Neural progenitor cell (in vitro differentiated cells): ENCODE data around the gene STARD9. TPM values are rescaled to one million over a fixed set of nuclear protein-coding genes. Genes with fewer than 3 reads are reported as not detected.
"Not testable (repeated sequence)": the region's sequence is repeated elsewhere in the genome, so short reads cannot be mapped to it uniquely, and the experiment has no call there.

Source experiments
- DNase-seq: peaks from one replicate; pipeline ENCODE4 v3.0.0-alpha.2; 2016; ENCODE audit warnings: low spot score
- H2AFZ ChIP-seq: fragments of 200-600 bp; sonication (generic); replicated peaks from 2 replicates; pipeline ENCODE4 v1.6.1; 2016; ENCODE audit warnings: antibody characterized with exemption
- H3F3A ChIP-seq: fragments of 200-600 bp; sonication (generic); 2 replicates; pipeline ENCODE4 v1.6.1; 2016; ENCODE audit warnings: antibody characterized with exemption, low read depth
- H3K27ac ChIP-seq: fragments of 200-600 bp; sonication (generic); 2 replicates; pipeline ENCODE4 v1.5.1; 2016; ENCODE audit warnings: mild to moderate bottlenecking
- H3K27me3 ChIP-seq: fragments of 200-600 bp; sonication (generic); 2 replicates; pipeline ENCODE4 v1.6.1; 2016; ENCODE audit warnings: mild to moderate bottlenecking, moderate library complexity
- H3K36me3 ChIP-seq: fragments of 200-600 bp; sonication (generic); 2 replicates; pipeline ENCODE4 v1.5.1; 2016
- H3K4me1 ChIP-seq: fragments of 200-600 bp; sonication (generic); 2 replicates; pipeline ENCODE4 v1.6.1; 2016; ENCODE audit warnings: mixed run types
- H3K4me2 ChIP-seq: fragments of 200-600 bp; sonication (generic); 2 replicates; pipeline ENCODE4 v1.6.1; 2016
- H3K4me3 ChIP-seq: fragments of 200-600 bp; sonication (generic); 2 replicates; pipeline ENCODE4 v1.5.1; 2016
- H3K79me2 ChIP-seq: fragments of 200-600 bp; sonication (generic); 2 replicates; pipeline ENCODE4 v1.6.1; 2016; ENCODE audit warnings: low read depth
- H3K9ac ChIP-seq: fragments of 200-600 bp; sonication (generic); 2 replicates; pipeline ENCODE4 v1.6.1; 2016
- H3K9me3 ChIP-seq: fragments of 200-600 bp; sonication (generic); 2 replicates; pipeline ENCODE4 v1.5.1; 2016; ENCODE audit warnings: low read depth
- H4K20me1 ChIP-seq: fragments of 200-600 bp; sonication (generic); 2 replicates; pipeline ENCODE4 v1.6.1; 2016; ENCODE audit warnings: low read depth
- H3K27ac Mint-ChIP-seq: 3 replicates; pipeline ENCODE4 v1.8.0; 2021; ENCODE audit warnings: mixed read lengths
- H3K27me3 Mint-ChIP-seq: 2 replicates; pipeline ENCODE4 v1.8.0; 2022; ENCODE audit warnings: low read depth, mild to moderate bottlenecking, inconsistent platforms, moderate library complexity, mixed read lengths; ENCODE audit not compliant: insufficient read depth
- H3K36me3 Mint-ChIP-seq: 3 replicates; pipeline ENCODE4 v1.8.0; 2021; ENCODE audit warnings: mixed read lengths
- H3K4me1 Mint-ChIP-seq: 3 replicates; pipeline ENCODE4 v1.8.0; 2021; ENCODE audit warnings: mixed read lengths
- H3K4me3 Mint-ChIP-seq: 3 replicates; pipeline ENCODE4 v1.8.0; 2021; ENCODE audit warnings: mild to moderate bottlenecking, moderate library complexity, mixed read lengths
- H3K9me3 Mint-ChIP-seq: 3 replicates; pipeline ENCODE4 v1.8.0; 2020; ENCODE audit warnings: mixed read lengths
- EZH2 ChIP-seq: fragments of 200-600 bp; sonication (generic); IDR thresholded peaks from 2 replicates; pipeline ENCODE4 v1.6.1; 2017; ENCODE audit warnings: antibody characterized with exemption, mild to moderate bottlenecking, moderate library complexity
- EZH2phosphoT487 ChIP-seq: fragments of 200-600 bp; sonication (generic); IDR thresholded peaks from 2 replicates; pipeline ENCODE4 v1.6.1; 2017; ENCODE audit warnings: antibody characterized with exemption
- total RNA-seq: library from RNA; depleted of rRNA; stranded (reverse); fragments of >200 nt; gene quantifications from 2 replicates; pipeline ENCODE4 v1.2.3, GENCODE V29; 2015; ENCODE audit warnings: low replicate concordance
- TF ChIP-seq, protein P1 (sequence below): fragments of 200-600 bp; sonication (generic); IDR thresholded peaks from 2 replicates; pipeline ENCODE4 v1.5.1; 2017; ENCODE audit warnings: antibody characterized with exemption, mild to moderate bottlenecking

Gene STARD9
- total RNA-seq, 1 donor from 2014 or later, result 11.9 TPM

DNA sequence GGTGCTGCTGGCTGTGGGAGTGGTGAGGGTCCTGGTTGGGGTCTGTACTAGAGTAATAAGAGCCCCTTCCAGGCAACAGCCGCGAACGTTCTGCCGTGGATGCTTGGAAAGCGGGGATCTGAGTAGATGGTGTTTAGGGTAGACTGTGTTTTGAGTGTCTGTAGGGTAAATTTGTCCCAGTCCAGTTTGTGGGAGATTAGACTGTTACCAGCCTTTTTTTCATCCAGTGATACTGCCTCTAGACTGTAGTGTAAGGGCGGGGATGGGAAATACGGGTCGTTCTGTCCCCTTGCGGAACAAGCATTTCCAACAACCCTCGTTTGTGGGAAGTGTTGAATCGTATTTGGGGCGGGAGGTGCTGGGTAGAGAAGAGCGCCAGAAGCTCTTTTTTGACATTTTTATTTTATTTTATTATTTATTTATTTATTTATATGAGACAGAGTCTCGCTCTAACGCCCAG, 26.3 kb upstream of the STARD9 start:
- peak; percentile 47 for DNase-seq
- TF ChIP-seq, protein P1, sequence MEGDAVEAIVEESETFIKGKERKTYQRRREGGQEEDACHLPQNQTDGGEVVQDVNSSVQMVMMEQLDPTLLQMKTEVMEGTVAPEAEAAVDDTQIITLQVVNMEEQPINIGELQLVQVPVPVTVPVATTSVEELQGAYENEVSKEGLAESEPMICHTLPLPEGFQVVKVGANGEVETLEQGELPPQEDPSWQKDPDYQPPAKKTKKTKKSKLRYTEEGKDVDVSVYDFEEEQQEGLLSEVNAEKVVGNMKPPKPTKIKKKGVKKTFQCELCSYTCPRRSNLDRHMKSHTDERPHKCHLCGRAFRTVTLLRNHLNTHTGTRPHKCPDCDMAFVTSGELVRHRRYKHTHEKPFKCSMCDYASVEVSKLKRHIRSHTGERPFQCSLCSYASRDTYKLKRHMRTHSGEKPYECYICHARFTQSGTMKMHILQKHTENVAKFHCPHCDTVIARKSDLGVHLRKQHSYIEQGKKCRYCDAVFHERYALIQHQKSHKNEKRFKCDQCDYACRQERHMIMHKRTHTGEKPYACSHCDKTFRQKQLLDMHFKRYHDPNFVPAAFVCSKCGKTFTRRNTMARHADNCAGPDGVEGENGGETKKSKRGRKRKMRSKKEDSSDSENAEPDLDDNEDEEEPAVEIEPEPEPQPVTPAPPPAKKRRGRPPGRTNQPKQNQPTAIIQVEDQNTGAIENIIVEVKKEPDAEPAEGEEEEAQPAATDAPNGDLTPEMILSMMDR, result no peak
- TF ChIP-seq EZH2 (no peak), EZH2phosphoT487 (no peak)
- peaks cover 10% of the 10 kb centered on the region for H3F3A ChIP-seq
- H3K4me2 ChIP-seq, result peak overlapping the region; percentile 88
- peaks cover 4% of the 10 kb centered on the region for H3K36me3 Mint-ChIP-seq
- no peaks in the 10 kb centered on the region for H3K27me3 ChIP-seq
- H4K20me1 ChIP-seq, result peaks cover 2% of the 10 kb centered on the region
- no peaks in the 10 kb centered on the region for H3K9me3 ChIP-seq
- H3K4me1 ChIP-seq, result peaks cover 10% of the 10 kb centered on the region
- H3K4me3 Mint-ChIP-seq, result peak overlapping the region; percentile 99
- peak overlapping the region; percentile 98 for H2AFZ ChIP-seq
- no peaks in the 10 kb centered on the region for H3K36me3 ChIP-seq
- H3K4me1 Mint-ChIP-seq, result peaks cover 25% of the 10 kb centered on the region
- peak overlapping the region; percentile 58 for H3K27ac Mint-ChIP-seq
- peak overlapping the region; percentile 97 for H3K4me3 ChIP-seq
- H3K79me2 ChIP-seq, result peaks cover 63% of the 10 kb centered on the region
- H3K27ac ChIP-seq, result peak overlapping the region; percentile 44
- H3K9ac ChIP-seq, result peak overlapping the region; percentile 91
- no peaks in the 10 kb centered on the region for H3K9me3 Mint-ChIP-seq
- H3K27me3 Mint-ChIP-seq, result peaks cover 5% of the 10 kb centered on the region

DNA sequence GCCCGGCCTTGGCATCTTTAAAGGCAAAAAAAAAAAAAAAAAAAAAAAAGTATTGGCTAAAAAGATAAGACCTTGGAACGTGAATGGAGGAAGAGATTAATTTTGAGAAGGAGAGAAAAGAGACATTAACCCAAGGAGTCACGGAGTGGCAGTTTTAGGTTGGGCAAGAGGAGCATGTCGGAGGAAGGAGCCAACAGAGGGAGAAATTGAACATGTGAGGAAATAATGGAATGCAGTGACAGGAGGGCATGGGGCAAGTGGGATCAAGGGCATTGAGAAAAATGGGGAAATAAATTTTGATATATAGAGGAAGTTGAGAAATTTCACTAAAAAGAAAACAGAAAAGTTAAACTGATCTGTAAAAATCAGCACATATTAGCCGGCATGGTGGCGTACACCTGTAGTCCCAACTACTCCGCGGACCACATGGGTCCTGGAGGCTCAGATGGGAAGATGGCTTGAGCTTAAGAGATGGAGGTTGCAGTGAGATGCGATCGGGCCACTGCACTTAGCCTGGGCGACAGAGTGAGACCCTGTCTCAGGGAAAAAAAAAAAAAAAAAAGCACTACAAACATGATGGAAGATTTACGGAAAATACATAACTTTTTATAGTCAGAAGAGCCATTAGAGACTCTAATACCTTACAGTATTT, 25.5 kb upstream of the STARD9 start:
- no peaks in the 10 kb centered on the region for H3K36me3 ChIP-seq
- Mint-ChIP-seq H3K27ac (no peak overlapping the region), H3K36me3 (peaks cover 3% of the 10 kb centered on the region), H3K4me1 (peaks cover 25% of the 10 kb centered on the region), H3K9me3 (no peaks in the 10 kb centered on the region), H3K27me3 (peaks cover 5% of the 10 kb centered on the region), H3K4me3 (peak overlapping the region; percentile 99)
- H3K27ac ChIP-seq, result no peak overlapping the region
- TF ChIP-seq EZH2, result no peak
- TF ChIP-seq, protein P1, result no peak
- no peak for TF ChIP-seq EZH2phosphoT487
- peaks cover 71% of the 10 kb centered on the region for H3K79me2 ChIP-seq
- H3F3A ChIP-seq, result peaks cover 10% of the 10 kb centered on the region
- H3K9ac ChIP-seq, result peak overlapping the region; percentile 91
- H3K27me3 ChIP-seq, result no peaks in the 10 kb centered on the region
- H3K4me1 ChIP-seq, result peaks cover 10% of the 10 kb centered on the region
- peak overlapping the region; percentile 88 for H3K4me2 ChIP-seq
- H3K9me3 ChIP-seq, result no peaks in the 10 kb centered on the region
- H4K20me1 ChIP-seq, result peaks cover 7% of the 10 kb centered on the region
- DNase-seq, result no peak
- H2AFZ ChIP-seq, result no peak overlapping the region
- H3K4me3 ChIP-seq, result peak overlapping the region; percentile 97

DNA sequence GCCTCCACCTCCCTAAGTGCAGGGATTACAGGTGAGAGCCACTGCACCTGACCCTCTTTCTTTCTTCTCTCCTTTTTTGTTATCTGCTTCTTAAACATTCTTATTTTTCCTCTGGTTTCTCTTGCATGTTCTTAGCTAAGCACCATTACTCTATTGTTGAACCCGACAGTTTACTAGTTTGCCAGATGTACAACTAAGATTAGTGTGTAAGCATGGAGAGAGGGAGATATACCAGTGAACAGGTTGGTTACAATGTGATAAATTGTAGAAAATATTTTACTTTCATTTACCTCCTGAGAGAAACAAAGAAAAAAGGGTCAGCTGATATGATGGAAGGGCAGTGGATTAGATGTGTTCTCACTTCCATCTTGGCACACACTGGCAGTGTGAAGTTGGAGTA, 21.9 kb upstream of the STARD9 start:
- Histone ChIP-seq H3K4me1 (peaks cover 6% of the 10 kb centered on the region), H3K27ac (no peak overlapping the region), H2AFZ (no peak overlapping the region), H4K20me1 (peaks cover 13% of the 10 kb centered on the region), H3K79me2 (peaks cover 82% of the 10 kb centered on the region), H3F3A (peaks cover 21% of the 10 kb centered on the region), H3K4me2 (no peak overlapping the region), H3K36me3 (no peaks in the 10 kb centered on the region), H3K4me3 (no peak overlapping the region), H3K27me3 (no peaks in the 10 kb centered on the region), H3K9me3 (no peaks in the 10 kb centered on the region), H3K9ac (no peak overlapping the region)
- Mint-ChIP-seq H3K27ac (no peak overlapping the region), H3K36me3 (peaks cover 6% of the 10 kb centered on the region), H3K4me1 (peaks cover 10% of the 10 kb centered on the region), H3K9me3 (no peaks in the 10 kb centered on the region), H3K27me3 (peaks cover 7% of the 10 kb centered on the region), H3K4me3 (no peak overlapping the region)
- TF ChIP-seq EZH2phosphoT487, result no peak
- no peak for TF ChIP-seq EZH2
- TF ChIP-seq, protein P1, result no peak
- DNase-seq, result no peak

DNA sequence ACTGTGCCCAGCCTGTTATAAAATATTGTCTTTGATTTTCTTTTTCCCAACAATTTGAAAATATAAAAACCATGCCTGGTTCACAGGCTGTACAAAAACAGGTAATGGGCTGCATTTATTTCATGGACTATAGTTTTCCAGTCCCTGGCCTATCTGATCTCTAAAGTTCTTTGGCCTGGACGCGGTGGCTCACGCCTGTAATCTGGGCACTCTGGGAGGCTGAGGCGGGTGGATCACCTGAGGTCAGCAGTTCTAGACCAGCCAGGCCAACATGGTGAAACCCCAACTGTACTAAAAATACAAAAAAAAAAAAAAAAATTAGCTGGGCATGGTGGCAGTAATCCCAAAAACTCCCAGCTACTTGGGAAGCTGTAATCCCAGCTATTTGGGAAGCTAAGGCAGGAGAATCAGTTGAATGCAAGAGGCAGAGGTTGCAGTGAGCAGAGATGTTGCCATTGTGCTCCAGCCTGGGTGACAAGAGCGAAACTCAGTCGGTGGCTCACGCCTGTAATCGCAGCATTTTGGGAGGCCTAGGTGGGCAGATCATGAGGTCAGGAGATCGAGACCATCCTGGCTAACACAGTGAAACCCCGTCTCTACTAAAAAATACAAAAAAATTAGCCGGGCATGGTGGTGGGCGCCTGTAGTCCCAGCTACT, 18.7 kb upstream of the STARD9 start:
- not testable (repeated sequence) for H3K36me3 Mint-ChIP-seq, DNase-seq, H3K27me3 Mint-ChIP-seq, H3K4me3 Mint-ChIP-seq, H3K4me3 ChIP-seq, H3K4me1 ChIP-seq, H3K36me3 ChIP-seq, H3K4me2 ChIP-seq, H3K27me3 ChIP-seq, H3K9ac ChIP-seq, H3K4me1 Mint-ChIP-seq, H2AFZ ChIP-seq, H3K9me3 Mint-ChIP-seq, H3K27ac Mint-ChIP-seq, H3K9me3 ChIP-seq, H3K27ac ChIP-seq
- H3K79me2 ChIP-seq, result peaks cover 51% of the 10 kb centered on the region
- peaks cover 13% of the 10 kb centered on the region for H4K20me1 ChIP-seq
- H3F3A ChIP-seq, result peaks cover 21% of the 10 kb centered on the region
